Esophagus squamous epithelium (tissue), 5 donors: ENCODE results near the gene CORO1C. TPM values are rescaled to one million over a fixed set of nuclear protein-coding genes. Genes with fewer than 3 reads are reported as not detected.
A peak's percentile ranks its signal among the peaks of the same experiment; 100 is the strongest.

Experiments used
- DNase-seq: peaks from one replicate; lab custom pipeline; 2025; lab: John Stamatoyannopoulos, UW
- H3K27ac ChIP-seq, 4 donors: fragments of 200-600 bp; sonication (generic); one replicate each; pipeline ENCODE4 v1.5.1; 2016 to 2019; ENCODE audit warnings: mild to moderate bottlenecking in 1 of 4
- H3K27me3 ChIP-seq, 4 donors: fragments of 200-600 bp; sonication (generic); 1 replicate in 3 of 4; 2 replicates in 1 of 4; pipeline versions ENCODE4 v1.5.1 to v1.6.0; 2017 to 2021; ENCODE audit warnings: antibody characterized with exemption in 1 of 4
- H3K36me3 ChIP-seq, 3 donors: fragments of 200-600 bp; sonication (generic); one replicate each; pipeline ENCODE4 v1.5.1; 2016 to 2019
- H3K4me1 ChIP-seq, 3 donors: fragments of 200-600 bp; sonication (generic); one replicate each; pipeline ENCODE4 v1.5.1; 2017 to 2019
- H3K4me3 ChIP-seq, 4 donors: fragments of 200-600 bp; sonication (generic); 1 replicate in 3 of 4; 2 replicates in 1 of 4; pipeline ENCODE4 v1.5.1; 2016 to 2019; ENCODE audit warnings: mild to moderate bottlenecking in 2 of 4, moderate library complexity in 1 of 4
- H3K9me3 ChIP-seq, 3 donors: fragments of 200-600 bp; sonication (generic); one replicate each; pipeline ENCODE4 v1.5.1; 2016 to 2019
- CTCF ChIP-seq, 6 experiments: fragments of 450-650 bp in 4 of 6; fragments of 200-600 bp in 2 of 6; sonication (generic) in 2 of 6; IDR thresholded peaks; one replicate each; pipeline ENCODE4 v1.5.1; 2016 to 2019; ENCODE audit warnings: antibody characterized with exemption in 6 of 6, mild to moderate bottlenecking in 4 of 6, moderate library complexity in 4 of 6
- POLR2A ChIP-seq, 4 donors: fragments of 450-650 bp; IDR thresholded peaks; one replicate each; pipeline ENCODE4 v1.6.1; 2017; ENCODE audit warnings: antibody characterized with exemption in 4 of 4, mild to moderate bottlenecking in 4 of 4, moderate library complexity in 3 of 4
- WGBS, 2 donors: methylation state at CpG; one replicate each; pipeline ENCODE4 v1.1.5; 2018; 5-methylcytosine and 5-hydroxymethylcytosine counted together
- intact Hi-C: fragments of 100-400 bp; cut with DNase I; formaldehyde crosslinking; loops from one replicate; pipeline ENCODE4 v1.15.0; 2022
- total RNA-seq, 4 donors: library from RNA; depleted of rRNA; stranded (reverse); fragments of >200 nt; gene quantifications; one replicate each; pipeline ENCODE4 v1.1.0, GENCODE V29; 2016
- donor health status: DM: yes; HTN: yes; CAD: no.

Gene CORO1C
- total RNA-seq, 4 donors from 2014 or later, result 67.2 to 142 (median 114) TPM

- no peak for DNase-seq
- TF ChIP-seq POLR2A (IDR thresholded peaks at IDR 0.05), result no peak
- no peak for TF ChIP-seq CTCF (IDR thresholded peaks at IDR 0.05)
- intact Hi-C loops, result no loop called here
- no peak overlapping the region for H3K27ac ChIP-seq
- WGBS, 2 donors, result 91 to 97% methylated on average over 3 of the region's 3 CpGs
- no peaks in the 10 kb centered on the region for H3K27me3 ChIP-seq
- no peaks in the 10 kb centered on the region for H3K9me3 ChIP-seq
- no peak overlapping the region for H3K4me3 ChIP-seq
- peaks cover 9 to 23% (median 14%) of the 10 kb centered on the region in 3 donors for H3K4me1 ChIP-seq
- H3K36me3 ChIP-seq, result no peaks in the 10 kb centered on the region
Measured at GRCh38 chr12:108747563-108747962, 16.2 kb upstream of the CORO1C start.

GRCh38 chr12:108745641-108746040 lies 14.3 kb upstream of the CORO1C start:
- WGBS, 2 donors, result 71 to 88% methylated on average over 1 to 3 of the region's 5 CpGs
- no peak overlapping the region for H3K27ac ChIP-seq
- no peak for DNase-seq

GRCh38 chr12:108744021-108744897 lies 12.9 kb upstream of the CORO1C start:
- Histone ChIP-seq H3K4me3 (no peak overlapping the region), H3K27ac (no peak overlapping the region), H3K36me3 (no peaks in the 10 kb centered on the region), H3K4me1 (no peaks in the 10 kb centered on the region), H3K27me3 (no peaks in the 10 kb centered on the region), H3K9me3 (no peaks in the 10 kb centered on the region)
- 49 to 58% methylated on average over 5 of the region's 5 CpGs for WGBS, 2 donors
- intact Hi-C loops, result no loop called here
- TF ChIP-seq CTCF (IDR thresholded peaks at IDR 0.05) (no peak), POLR2A (IDR thresholded peaks at IDR 0.05) (no peak)
- no peak for DNase-seq

More at GRCh38 chr12:108745641-108746040, 14.3 kb upstream of the CORO1C start:
- Histone ChIP-seq H3K36me3 (no peaks in the 10 kb centered on the region), H3K9me3 (no peaks in the 10 kb centered on the region), H3K4me3 (no peak overlapping the region), H3K4me1 (peaks cover under 1 to 7% (median 1%) of the 10 kb centered on the region in 3 donors), H3K27me3 (no peaks in the 10 kb centered on the region)
- intact Hi-C loops, result no loop called here
- no peak for TF ChIP-seq POLR2A (IDR thresholded peaks at IDR 0.05)
- no peak for TF ChIP-seq CTCF (IDR thresholded peaks at IDR 0.05)

- WGBS, 2 donors, result 53 to 66% methylated on average over 2 of the region's 2 CpGs
- Histone ChIP-seq H3K9me3 (no peaks in the 10 kb centered on the region), H3K27me3 (no peaks in the 10 kb centered on the region), H3K4me1 (peaks cover 4 to 19% (median 9%) of the 10 kb centered on the region in 3 donors), H3K27ac (no peak overlapping the region), H3K36me3 (no peaks in the 10 kb centered on the region), H3K4me3 (no peak overlapping the region)
- intact Hi-C loops, result loop anchor here (10.0 kb wide), 2 partner anchors 73 to 117 kb away; partner anchors contain the start of gene SSH1
- TF ChIP-seq POLR2A (IDR thresholded peaks at IDR 0.05), result no peak
- no peak for TF ChIP-seq CTCF (IDR thresholded peaks at IDR 0.05)
- no peak for DNase-seq
Measured at GRCh38 chr12:108738170-108738569, 6.9 kb upstream of the CORO1C start.

GRCh38 chr12:108735855-108736254 lies 4.5 kb upstream of the CORO1C start:
- Histone ChIP-seq H3K27me3 (no peaks in the 10 kb centered on the region), H3K36me3 (no peaks in the 10 kb centered on the region), H3K9me3 (no peaks in the 10 kb centered on the region), H3K4me3 (no peak overlapping the region), H3K27ac (peak overlapping the region in 1 of 4 donors; percentile 98), H3K4me1 (peaks cover 9 to 31% (median 13%) of the 10 kb centered on the region in 3 donors)
- intact Hi-C loops, result loop anchor here (10.0 kb wide), 2 partner anchors 71 to 119 kb away; partner anchors contain the start of gene SSH1
- 86 to 91% methylated on average over 3 of the region's 3 CpGs for WGBS, 2 donors
- no peak for TF ChIP-seq CTCF (IDR thresholded peaks at IDR 0.05)
- TF ChIP-seq POLR2A (IDR thresholded peaks at IDR 0.05), result no peak
- DNase-seq, result no peak
